HCT116 (cell line): ENCODE data around the gene RELL1. TPM values are rescaled to one million over a fixed set of nuclear protein-coding genes. Genes with fewer than 3 reads are reported as not detected.

Experiments used
- ATAC-seq: fragments of 200-7000 bp; cut with Tn5 transposase; 2 replicates; pipeline ENCODE4 v1.9.1; 2020; ENCODE audit warnings: mild to moderate bottlenecking, moderate library complexity
- BruUV-seq: library from RNA; stranded (reverse); fragments of 400-500 nt; replicated peaks from 2 replicates; lab custom pipeline; 2021; lab: Mats Ljungman, UMichigan
- CTCF ChIA-PET: fragments of 300-600 bp; sonication (Branson Sonifier 250); formaldehyde crosslinking; loops from one replicate; lab custom pipeline; 2021; ENCODE audit warnings: antibody characterized with exemption; lab: Charles Lee
- POLR2A ChIA-PET: fragments of 300-600, 350-600 bp; sonication (Branson Sonifier 250); formaldehyde crosslinking; loops from one replicate; lab custom pipeline; 2021; ENCODE audit warnings: antibody characterized with exemption; lab: Charles Lee
- RAD21 ChIA-PET, 2 experiments: fragments of 300-600 bp; sonication (Branson Sonifier 250); formaldehyde crosslinking; loops; one replicate each; lab custom pipeline; 2023; ENCODE audit warnings: low total read pairs in 2 of 2; ENCODE audit not compliant: uncharacterized antibody in 2 of 2, unreplicated experiment in 2 of 2, low non-redundant PET in 1 of 2; lab: Charles Lee
- DNase-seq: peaks from one replicate; pipeline ENCODE4 v3.0.0-alpha.2; 2010; ENCODE audit warnings: low read depth, low spot score
- H2AFZ ChIP-seq: fragments of 200-600 bp; shearing (Covaris generic), sonication (generic); 2 replicates; pipeline ENCODE4 v1.6.1; 2017; ENCODE audit warnings: low read depth, mixed run types, mixed read lengths, antibody characterized with exemption, low read length; ENCODE audit not compliant: poor library complexity, severe bottlenecking
- H3K27ac ChIP-seq: 2 replicates; pipeline ENCODE4 v1.5.1; 2012; ENCODE audit warnings: low read depth, low read length
- H3K27me3 ChIP-seq: fragments of 200-600 bp; sonication (generic); 2 replicates; pipeline ENCODE4 v1.6.1; 2016; ENCODE audit warnings: mixed run types, low read length, mixed read lengths; ENCODE audit not compliant: insufficient read depth
- H3K36me3 ChIP-seq, 2 experiments: fragments of 200-500 bp in 1 of 2; fragments of 200-600 bp in 1 of 2; sonication (Bioruptor generic) in 1 of 2; sonication (generic) in 1 of 2; 2 replicates each; pipeline versions ENCODE4 v1.5.1 to v1.6.1; 2014 to 2016; ENCODE audit warnings: low read length in 2 of 2, inconsistent platforms in 1 of 2, mixed read lengths in 1 of 2, mixed run types in 1 of 2; ENCODE audit not compliant: insufficient read depth in 2 of 2, control insufficient read depth in 1 of 2
- H3K4me1 ChIP-seq, 2 experiments: fragments of 200-600 bp in 1 of 2; sonication (generic) in 1 of 2; 2 replicates each; pipeline versions ENCODE4 v1.5.1 to v1.6.1; 2012 to 2017; ENCODE audit warnings: low read length in 2 of 2, inconsistent platforms in 1 of 2, mild to moderate bottlenecking in 1 of 2, mixed read lengths in 1 of 2, mixed run types in 1 of 2, moderate library complexity in 1 of 2; ENCODE audit not compliant: insufficient read depth in 2 of 2, control insufficient read depth in 1 of 2
- H3K4me2 ChIP-seq: fragments of 200-600 bp; sonication (generic); 2 replicates; pipeline ENCODE4 v1.6.1; 2017; ENCODE audit warnings: mixed run types, low read length, mixed read lengths
- H3K4me3 ChIP-seq, 2 experiments: fragments of 200-600 bp in 1 of 2; sonication (generic) in 1 of 2; replicated peaks in 1 of 2; 2 replicates each; pipeline ENCODE4 v1.5.1; 2011 to 2016; ENCODE audit warnings: low read length in 2 of 2, control low read depth in 1 of 2, low read depth in 1 of 2, mild to moderate bottlenecking in 1 of 2, mixed read lengths in 1 of 2, mixed run types in 1 of 2
- H3K79me2 ChIP-seq: fragments of 200-600 bp; sonication (generic); 2 replicates; pipeline ENCODE4 v1.6.1; 2017; ENCODE audit warnings: mild to moderate bottlenecking, mixed run types, low read length, moderate library complexity, mixed read lengths; ENCODE audit not compliant: insufficient read depth
- H3K9ac ChIP-seq: fragments of 200-600 bp; sonication (generic); 2 replicates; pipeline ENCODE4 v1.6.1; 2016; ENCODE audit warnings: low read length, mixed read lengths
- H3K9me2 ChIP-seq: fragments of 200-600 bp; sonication (generic), shearing (Covaris generic); 2 replicates; pipeline ENCODE4 v1.6.1; 2017; ENCODE audit warnings: mixed run types, mild to moderate bottlenecking, moderate library complexity; ENCODE audit not compliant: insufficient read depth
- H3K9me3 ChIP-seq, 2 experiments: fragments of 200-500 bp in 1 of 2; fragments of 200-600 bp in 1 of 2; sonication (Bioruptor generic) in 1 of 2; sonication (generic) in 1 of 2; 2 replicates each; pipeline ENCODE4 v1.6.1; 2014 to 2017; ENCODE audit warnings: low read length in 2 of 2, mixed read lengths in 2 of 2, inconsistent platforms in 1 of 2, low read depth in 1 of 2, mild to moderate bottlenecking in 1 of 2, mixed run types in 1 of 2, moderate library complexity in 1 of 2; ENCODE audit not compliant: control insufficient read depth in 1 of 2, insufficient read depth in 1 of 2
- H4K20me1 ChIP-seq: fragments of 200-600 bp; sonication (generic), shearing (Covaris generic); 2 replicates; pipeline ENCODE4 v1.6.1; 2017; ENCODE audit warnings: mixed run types, mild to moderate bottlenecking, moderate library complexity; ENCODE audit not compliant: insufficient read depth
- ATF3 ChIP-seq: IDR thresholded peaks from 2 replicates; pipeline ENCODE4 v1.6.1; 2012
- CBX3 ChIP-seq: IDR thresholded peaks from 2 replicates; pipeline ENCODE4 v1.6.1; 2012; ENCODE audit warnings: low read depth
- CEBPB ChIP-seq: IDR thresholded peaks from 2 replicates; pipeline ENCODE4 v1.6.1; 2012; ENCODE audit warnings: low read depth
- EGR1 ChIP-seq: IDR thresholded peaks from 2 replicates; pipeline ENCODE4 v1.6.1; 2012; ENCODE audit warnings: low read depth
- ELF1 ChIP-seq: IDR thresholded peaks from 2 replicates; pipeline ENCODE4 v1.6.1; 2012; ENCODE audit warnings: low read depth, borderline replicate concordance
- FOSL1 ChIP-seq: IDR thresholded peaks from 2 replicates; pipeline ENCODE4 v1.6.1; 2012; ENCODE audit warnings: low read depth
- POLR2A ChIP-seq: IDR thresholded peaks from 2 replicates; pipeline ENCODE4 v1.7.0; 2011; ENCODE audit warnings: borderline replicate concordance; ENCODE audit not compliant: insufficient read depth, insufficient read length; ENCODE audit errors: extremely low read depth
- POLR2AphosphoS5 ChIP-seq: IDR thresholded peaks from 2 replicates; pipeline ENCODE4 v1.6.1; 2011; ENCODE audit warnings: mild to moderate bottlenecking, low read depth, low read length, moderate library complexity
- RAD21 ChIP-seq: IDR thresholded peaks from 2 replicates; pipeline ENCODE4 v1.6.1; 2012; ENCODE audit warnings: low read depth, mild to moderate bottlenecking
- SIN3A ChIP-seq: IDR thresholded peaks from 2 replicates; pipeline ENCODE4 v1.6.1; 2012; ENCODE audit warnings: low read depth
- SP1 ChIP-seq: IDR thresholded peaks from 2 replicates; pipeline ENCODE4 v1.6.1; 2012; ENCODE audit warnings: low read depth
- SRF ChIP-seq: IDR thresholded peaks from 2 replicates; pipeline ENCODE4 v1.6.1; 2012; ENCODE audit warnings: low read depth
- TCF7L2 ChIP-seq: IDR thresholded peaks from 2 replicates; pipeline ENCODE4 v1.7.0; 2011; ENCODE audit warnings: borderline replicate concordance, inconsistent platforms; ENCODE audit not compliant: insufficient read depth, insufficient read length; ENCODE audit errors: extremely low read depth
- YY1 ChIP-seq: IDR thresholded peaks from 2 replicates; pipeline ENCODE4 v1.6.1; 2011; ENCODE audit warnings: low read length, low read depth, moderate library complexity, mild to moderate bottlenecking; ENCODE audit not compliant: insufficient replicate concordance; ENCODE audit errors: extremely low read depth
- ZFX ChIP-seq: fragments of 450-650 bp; IDR thresholded peaks from 2 replicates; pipeline ENCODE4 v1.6.1; 2017
- intact Hi-C: fragments of 100-400 bp; cut with micrococcal nuclease; formaldehyde crosslinking; loops from 2 replicates; pipeline ENCODE4 v1.10.0; 2022
- total RNA-seq: library from RNA; stranded (reverse); gene quantifications from one replicate; pipeline ENCODE4 v1.2.1, GENCODE V29; 2021; ENCODE audit not compliant: unreplicated experiment
- TF ChIP-seq, protein P1 (sequence below), 3 experiments: fragments of 200-600 bp in 1 of 3; sonication (generic) in 1 of 3; IDR thresholded peaks in 2 of 3; conservative IDR thresholded peaks in 1 of 3; 2 replicates each; pipeline ENCODE4 v1.5.1; 2012 to 2017; ENCODE audit warnings: low read depth in 2 of 3, low read length in 2 of 3, antibody characterized with exemption in 1 of 3, borderline replicate concordance in 1 of 3, control low read depth in 1 of 3, mild to moderate bottlenecking in 1 of 3, mixed read lengths in 1 of 3, mixed run types in 1 of 3, moderate library complexity in 1 of 3; ENCODE audit not compliant: insufficient read depth in 1 of 3
- TF ChIP-seq, protein P2 (sequence below): IDR thresholded peaks from 2 replicates; pipeline ENCODE4 v1.6.1; 2012
- TF ChIP-seq, protein P3 (sequence below): IDR thresholded peaks from 2 replicates; pipeline ENCODE4 v1.6.1; 2011; ENCODE audit warnings: mild to moderate bottlenecking, low read length, moderate library complexity; ENCODE audit not compliant: insufficient replicate concordance; ENCODE audit errors: extremely low read depth
- TF ChIP-seq, protein P4 (sequence below): IDR thresholded peaks from 2 replicates; pipeline ENCODE4 v1.6.1; 2012; ENCODE audit warnings: low read depth

Gene RELL1
- total RNA-seq, 1 experiment from 2014 or later, result 30.2 TPM

GRCh38 chr4:37729649-37730004 is 43.5 kb upstream of the RELL1 start (continued):
- TF ChIP-seq ATF3 (no peak), POLR2AphosphoS5 (no peak), POLR2A (no peak), CBX3 (no peak)

- ATAC-seq (no peak), DNase-seq (no peak)
- no peaks in the 10 kb centered on the region for H3K36me3 ChIP-seq
- no peak overlapping the region for H2AFZ ChIP-seq
- BruUV-seq, result no TSS peak
- CTCF ChIA-PET, result no interaction called here
- no peak overlapping the region for H3K27ac ChIP-seq
- no peak overlapping the region for H3K4me3 ChIP-seq
- no peak overlapping the region for H3K4me2 ChIP-seq
- no peaks in the 10 kb centered on the region for H3K4me1 ChIP-seq
- H3K79me2 ChIP-seq, result no peaks in the 10 kb centered on the region
- TF ChIP-seq ZFX, result no peak
- TF ChIP-seq CBX3, result no peak
- TF ChIP-seq, protein P1, sequence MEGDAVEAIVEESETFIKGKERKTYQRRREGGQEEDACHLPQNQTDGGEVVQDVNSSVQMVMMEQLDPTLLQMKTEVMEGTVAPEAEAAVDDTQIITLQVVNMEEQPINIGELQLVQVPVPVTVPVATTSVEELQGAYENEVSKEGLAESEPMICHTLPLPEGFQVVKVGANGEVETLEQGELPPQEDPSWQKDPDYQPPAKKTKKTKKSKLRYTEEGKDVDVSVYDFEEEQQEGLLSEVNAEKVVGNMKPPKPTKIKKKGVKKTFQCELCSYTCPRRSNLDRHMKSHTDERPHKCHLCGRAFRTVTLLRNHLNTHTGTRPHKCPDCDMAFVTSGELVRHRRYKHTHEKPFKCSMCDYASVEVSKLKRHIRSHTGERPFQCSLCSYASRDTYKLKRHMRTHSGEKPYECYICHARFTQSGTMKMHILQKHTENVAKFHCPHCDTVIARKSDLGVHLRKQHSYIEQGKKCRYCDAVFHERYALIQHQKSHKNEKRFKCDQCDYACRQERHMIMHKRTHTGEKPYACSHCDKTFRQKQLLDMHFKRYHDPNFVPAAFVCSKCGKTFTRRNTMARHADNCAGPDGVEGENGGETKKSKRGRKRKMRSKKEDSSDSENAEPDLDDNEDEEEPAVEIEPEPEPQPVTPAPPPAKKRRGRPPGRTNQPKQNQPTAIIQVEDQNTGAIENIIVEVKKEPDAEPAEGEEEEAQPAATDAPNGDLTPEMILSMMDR (IDR thresholded peaks at IDR 0.05 in 2 of 3, conservative IDR thresholded peaks at IDR 0.05 in 1 of 3; ENCODE audit: borderline replicate concordance in 1 of 3, insufficient read depth in 1 of 3, low read depth in 2 of 3, low read length in 2 of 3), result no peak
- TF ChIP-seq YY1, result no peak
- TF ChIP-seq, protein P2, sequence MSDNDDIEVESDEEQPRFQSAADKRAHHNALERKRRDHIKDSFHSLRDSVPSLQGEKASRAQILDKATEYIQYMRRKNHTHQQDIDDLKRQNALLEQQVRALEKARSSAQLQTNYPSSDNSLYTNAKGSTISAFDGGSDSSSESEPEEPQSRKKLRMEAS, result no peak
- no peak for TF ChIP-seq SP1
- no peak for TF ChIP-seq SRF
- TF ChIP-seq, protein P3, sequence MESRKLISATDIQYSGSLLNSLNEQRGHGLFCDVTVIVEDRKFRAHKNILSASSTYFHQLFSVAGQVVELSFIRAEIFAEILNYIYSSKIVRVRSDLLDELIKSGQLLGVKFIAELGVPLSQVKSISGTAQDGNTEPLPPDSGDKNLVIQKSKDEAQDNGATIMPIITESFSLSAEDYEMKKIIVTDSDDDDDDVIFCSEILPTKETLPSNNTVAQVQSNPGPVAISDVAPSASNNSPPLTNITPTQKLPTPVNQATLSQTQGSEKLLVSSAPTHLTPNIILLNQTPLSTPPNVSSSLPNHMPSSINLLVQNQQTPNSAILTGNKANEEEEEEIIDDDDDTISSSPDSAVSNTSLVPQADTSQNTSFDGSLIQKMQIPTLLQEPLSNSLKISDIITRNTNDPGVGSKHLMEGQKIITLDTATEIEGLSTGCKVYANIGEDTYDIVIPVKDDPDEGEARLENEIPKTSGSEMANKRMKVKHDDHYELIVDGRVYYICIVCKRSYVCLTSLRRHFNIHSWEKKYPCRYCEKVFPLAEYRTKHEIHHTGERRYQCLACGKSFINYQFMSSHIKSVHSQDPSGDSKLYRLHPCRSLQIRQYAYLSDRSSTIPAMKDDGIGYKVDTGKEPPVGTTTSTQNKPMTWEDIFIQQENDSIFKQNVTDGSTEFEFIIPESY, result no peak
- TF ChIP-seq TCF7L2, result no peak
- TF ChIP-seq, protein P4, sequence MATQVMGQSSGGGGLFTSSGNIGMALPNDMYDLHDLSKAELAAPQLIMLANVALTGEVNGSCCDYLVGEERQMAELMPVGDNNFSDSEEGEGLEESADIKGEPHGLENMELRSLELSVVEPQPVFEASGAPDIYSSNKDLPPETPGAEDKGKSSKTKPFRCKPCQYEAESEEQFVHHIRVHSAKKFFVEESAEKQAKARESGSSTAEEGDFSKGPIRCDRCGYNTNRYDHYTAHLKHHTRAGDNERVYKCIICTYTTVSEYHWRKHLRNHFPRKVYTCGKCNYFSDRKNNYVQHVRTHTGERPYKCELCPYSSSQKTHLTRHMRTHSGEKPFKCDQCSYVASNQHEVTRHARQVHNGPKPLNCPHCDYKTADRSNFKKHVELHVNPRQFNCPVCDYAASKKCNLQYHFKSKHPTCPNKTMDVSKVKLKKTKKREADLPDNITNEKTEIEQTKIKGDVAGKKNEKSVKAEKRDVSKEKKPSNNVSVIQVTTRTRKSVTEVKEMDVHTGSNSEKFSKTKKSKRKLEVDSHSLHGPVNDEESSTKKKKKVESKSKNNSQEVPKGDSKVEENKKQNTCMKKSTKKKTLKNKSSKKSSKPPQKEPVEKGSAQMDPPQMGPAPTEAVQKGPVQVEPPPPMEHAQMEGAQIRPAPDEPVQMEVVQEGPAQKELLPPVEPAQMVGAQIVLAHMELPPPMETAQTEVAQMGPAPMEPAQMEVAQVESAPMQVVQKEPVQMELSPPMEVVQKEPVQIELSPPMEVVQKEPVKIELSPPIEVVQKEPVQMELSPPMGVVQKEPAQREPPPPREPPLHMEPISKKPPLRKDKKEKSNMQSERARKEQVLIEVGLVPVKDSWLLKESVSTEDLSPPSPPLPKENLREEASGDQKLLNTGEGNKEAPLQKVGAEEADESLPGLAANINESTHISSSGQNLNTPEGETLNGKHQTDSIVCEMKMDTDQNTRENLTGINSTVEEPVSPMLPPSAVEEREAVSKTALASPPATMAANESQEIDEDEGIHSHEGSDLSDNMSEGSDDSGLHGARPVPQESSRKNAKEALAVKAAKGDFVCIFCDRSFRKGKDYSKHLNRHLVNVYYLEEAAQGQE, result no peak
- no peak for TF ChIP-seq ATF3
- no peak for TF ChIP-seq EGR1
- TF ChIP-seq FOSL1, result no peak
- TF ChIP-seq CEBPB, result no peak
- TF ChIP-seq SIN3A, result no peak
- no peak for TF ChIP-seq POLR2AphosphoS5
- no peak for TF ChIP-seq RAD21
- no peak for TF ChIP-seq ELF1
- H3K27me3 ChIP-seq, result no peaks in the 10 kb centered on the region
- no peaks in the 10 kb centered on the region for H4K20me1 ChIP-seq
- intact Hi-C loops, result no loop called here
- RAD21 ChIA-PET, result no interaction called here
- POLR2A ChIA-PET, result no interaction called here
- no peak overlapping the region for H3K9ac ChIP-seq
- no peaks in the 10 kb centered on the region for H3K9me3 ChIP-seq
- no peaks in the 10 kb centered on the region for H3K9me2 ChIP-seq
Measured at GRCh38 chr4:37728064-37728463, 41.9 kb upstream of the RELL1 start.
